HEK293 (cell line): Measurements from ENCODE around the gene EIF4ENIF1.

Experiments
- CTCF ChIA-PET: fragments of 350-600 bp; formaldehyde crosslinking; extraction: SDS; loops from one replicate; lab custom pipeline; 2021; ENCODE audit warnings: antibody characterized with exemption; lab: Yijun Ruan, JAX
- POLR2A ChIA-PET: fragments of 300-600 bp; formaldehyde crosslinking; extraction: SDS; loops from one replicate; lab custom pipeline; 2020; ENCODE audit warnings: antibody characterized with exemption, inconsistent platforms; lab: Yijun Ruan, JAX
- H3K27ac ChIP-seq: fragments of 200-500 bp; sonication (Bioruptor generic); 2 replicates; pipeline ENCODE4 v1.5.1; 2014; ENCODE audit warnings: low read depth, low read length, control low read depth, inconsistent platforms; ENCODE audit errors: extremely low read depth
- H3K36me3 ChIP-seq, 2 experiments: fragments of 200-500 bp in 1 of 2; sonication (Bioruptor generic) in 1 of 2; 1 replicate in 1 of 2; 2 replicates in 1 of 2; pipeline ENCODE4 v1.5.1; 2014 to 2017; ENCODE audit warnings: inconsistent platforms in 2 of 2, low read length in 2 of 2; ENCODE audit not compliant: control insufficient read depth in 2 of 2, insufficient read depth in 1 of 2
- H3K4me1 ChIP-seq: fragments of 200-500 bp; sonication (Bioruptor generic); 2 replicates; pipeline ENCODE4 v1.5.1; 2014; ENCODE audit warnings: mild to moderate bottlenecking, low read length, inconsistent platforms; ENCODE audit not compliant: control insufficient read depth, insufficient read depth
- H3K4me3 ChIP-seq: 2 replicates; pipeline ENCODE4 v1.5.1; 2011; ENCODE audit warnings: low read depth, mild to moderate bottlenecking, control low read depth, low read length, moderate library complexity
- H3K9me3 ChIP-seq: fragments of 200-500 bp; sonication (Bioruptor generic); 2 replicates; pipeline ENCODE4 v1.5.1; 2014; ENCODE audit warnings: low read depth, low read length, inconsistent platforms; ENCODE audit not compliant: control insufficient read depth, insufficient read depth
- GLI2 ChIP-seq: fragments of 450-650 bp; formaldehyde crosslinking; IDR thresholded peaks from 2 replicates; pipeline ENCODE4; 2017; ENCODE audit warnings: missing biosample characterization, missing genetic modification characterization, low read depth, borderline replicate concordance
- IKZF3 ChIP-seq: fragments of 450-650 bp; IDR thresholded peaks from 2 replicates; pipeline ENCODE4 v1.5.0; 2018; ENCODE audit warnings: missing biosample characterization, mild to moderate bottlenecking, missing genetic modification characterization, moderate library complexity
- PRDM2 ChIP-seq: fragments of 450-650 bp; formaldehyde crosslinking; IDR thresholded peaks from 2 replicates; pipeline ENCODE4 v1.5.1; 2016; ENCODE audit warnings: missing biosample characterization, missing genetic modification characterization, borderline replicate concordance
- ZBTB11 ChIP-seq: fragments of 450-650 bp; formaldehyde crosslinking; conservative IDR thresholded peaks from 2 replicates; pipeline ENCODE4 v1.5.1; 2016; ENCODE audit warnings: low read depth, missing biosample characterization, missing genetic modification characterization
- ZBTB6 ChIP-seq: fragments of 450-650 bp; formaldehyde crosslinking; IDR thresholded peaks from 2 replicates; pipeline ENCODE4 v1.5.1; 2017; ENCODE audit warnings: missing biosample characterization, missing genetic modification characterization
- ZNF148 ChIP-seq: fragments of 450-650 bp; formaldehyde crosslinking; IDR thresholded peaks from 2 replicates; pipeline ENCODE4 v1.5.0; 2017; ENCODE audit warnings: missing biosample characterization, missing genetic modification characterization, borderline replicate concordance
- ZNF214 ChIP-seq: fragments of 450-650 bp; formaldehyde crosslinking; IDR thresholded peaks from 2 replicates; pipeline ENCODE4 v1.5.1; 2017; ENCODE audit warnings: missing biosample characterization, mild to moderate bottlenecking, missing genetic modification characterization, borderline replicate concordance
- ZNF266 ChIP-seq: fragments of 450-650 bp; formaldehyde crosslinking; IDR thresholded peaks from 2 replicates; pipeline ENCODE4 v1.5.1; 2016; ENCODE audit warnings: missing biosample characterization, missing genetic modification characterization, low read depth
- ZNF362 ChIP-seq: fragments of 450-650 bp; formaldehyde crosslinking; IDR thresholded peaks from 2 replicates; pipeline ENCODE4 v1.5.1; 2016; ENCODE audit warnings: missing biosample characterization, missing genetic modification characterization
- ZNF391 ChIP-seq: fragments of 450-650 bp; formaldehyde crosslinking; IDR thresholded peaks from 2 replicates; pipeline ENCODE4 v1.5.1; 2016; ENCODE audit warnings: low read depth, missing biosample characterization, missing genetic modification characterization, borderline replicate concordance
- ZNF433 ChIP-seq: fragments of 450-650 bp; formaldehyde crosslinking; IDR thresholded peaks from 2 replicates; pipeline ENCODE4 v1.5.1; 2016; ENCODE audit warnings: missing biosample characterization, missing genetic modification characterization, low read depth
- ZNF521 ChIP-seq: fragments of 450-650 bp; formaldehyde crosslinking; IDR thresholded peaks from 2 replicates; pipeline ENCODE4 v1.5.1; 2017; ENCODE audit warnings: missing biosample characterization, mild to moderate bottlenecking, missing genetic modification characterization
- ZNF600 ChIP-seq: fragments of 450-650 bp; formaldehyde crosslinking; IDR thresholded peaks from 2 replicates; pipeline ENCODE4 v1.5.1; 2016; ENCODE audit warnings: missing biosample characterization, missing genetic modification characterization
- ZNF654 ChIP-seq: fragments of 450-650 bp; formaldehyde crosslinking; IDR thresholded peaks from 2 replicates; pipeline ENCODE4 v1.5.1; 2016; ENCODE audit warnings: low read depth, missing biosample characterization, missing genetic modification characterization
- TF ChIP-seq, protein P1 (sequence below): fragments of 450-650 bp; formaldehyde crosslinking; IDR thresholded peaks from 2 replicates; pipeline ENCODE4 v1.5.1; 2016; ENCODE audit warnings: missing biosample characterization, missing genetic modification characterization
- TF ChIP-seq, protein P2 (sequence below): fragments of 450-650 bp; formaldehyde crosslinking; IDR thresholded peaks from 2 replicates; pipeline ENCODE4 v1.5.1; 2016; ENCODE audit warnings: missing biosample characterization, missing genetic modification characterization

EIF4ENIF1 gene

GRCh38 chr22:31400023-31400397 is 89.6 kb downstream of the EIF4ENIF1 start:
- CTCF ChIA-PET = no interaction called here
- peak overlapping the region; percentile 67 for H3K27ac ChIP-seq
- POLR2A ChIA-PET = interaction anchor here (1.0 to 4.2 kb wide), 5 partner anchors 20 to 231 kb away, joined by 3 to 63 read pairs (median 4); partner anchors contain the start of gene PATZ1
- peaks cover 9% of the 10 kb centered on the region for H3K4me1 ChIP-seq
- peaks cover 42 to 44% of the 10 kb centered on the region in 2 experiments for H3K36me3 ChIP-seq
- H3K9me3 ChIP-seq = no peaks in the 10 kb centered on the region
- peak overlapping the region; percentile 73 for H3K4me3 ChIP-seq
- TF ChIP-seq ZNF433 (no peak), ZNF266 (tag by site-specific recombination) (no peak), ZNF521 (tag by site-specific recombination) (no peak), ZNF148 (no peak), ZNF654 (no peak), PRDM2 (tag by site-specific recombination) (no peak), ZNF600 (tag by site-specific recombination) (0 out of 2 replicates have a peak, but pooled peaks have one; percentile 62), ZNF362 (no peak), IKZF3 (tag by site-specific recombination) (peak; percentile 23; the same call in 1 of the 2 replicates), ZBTB11 (tag by site-specific recombination) (0 out of 2 replicates have a peak, but pooled peaks have one; percentile 6), ZBTB6 (tag by site-specific recombination) (no peak), ZNF391 (tag by site-specific recombination) (0 out of 2 replicates have a peak, but pooled peaks have one; percentile 7), ZNF214 (tag by site-specific recombination) (no peak), GLI2 (tag by site-specific recombination) (no peak)
- TF ChIP-seq, protein P1, sequence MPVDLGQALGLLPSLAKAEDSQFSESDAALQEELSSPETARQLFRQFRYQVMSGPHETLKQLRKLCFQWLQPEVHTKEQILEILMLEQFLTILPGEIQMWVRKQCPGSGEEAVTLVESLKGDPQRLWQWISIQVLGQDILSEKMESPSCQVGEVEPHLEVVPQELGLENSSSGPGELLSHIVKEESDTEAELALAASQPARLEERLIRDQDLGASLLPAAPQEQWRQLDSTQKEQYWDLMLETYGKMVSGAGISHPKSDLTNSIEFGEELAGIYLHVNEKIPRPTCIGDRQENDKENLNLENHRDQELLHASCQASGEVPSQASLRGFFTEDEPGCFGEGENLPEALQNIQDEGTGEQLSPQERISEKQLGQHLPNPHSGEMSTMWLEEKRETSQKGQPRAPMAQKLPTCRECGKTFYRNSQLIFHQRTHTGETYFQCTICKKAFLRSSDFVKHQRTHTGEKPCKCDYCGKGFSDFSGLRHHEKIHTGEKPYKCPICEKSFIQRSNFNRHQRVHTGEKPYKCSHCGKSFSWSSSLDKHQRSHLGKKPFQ (tag by site-specific recombination) = no peak
- TF ChIP-seq, protein P2, sequence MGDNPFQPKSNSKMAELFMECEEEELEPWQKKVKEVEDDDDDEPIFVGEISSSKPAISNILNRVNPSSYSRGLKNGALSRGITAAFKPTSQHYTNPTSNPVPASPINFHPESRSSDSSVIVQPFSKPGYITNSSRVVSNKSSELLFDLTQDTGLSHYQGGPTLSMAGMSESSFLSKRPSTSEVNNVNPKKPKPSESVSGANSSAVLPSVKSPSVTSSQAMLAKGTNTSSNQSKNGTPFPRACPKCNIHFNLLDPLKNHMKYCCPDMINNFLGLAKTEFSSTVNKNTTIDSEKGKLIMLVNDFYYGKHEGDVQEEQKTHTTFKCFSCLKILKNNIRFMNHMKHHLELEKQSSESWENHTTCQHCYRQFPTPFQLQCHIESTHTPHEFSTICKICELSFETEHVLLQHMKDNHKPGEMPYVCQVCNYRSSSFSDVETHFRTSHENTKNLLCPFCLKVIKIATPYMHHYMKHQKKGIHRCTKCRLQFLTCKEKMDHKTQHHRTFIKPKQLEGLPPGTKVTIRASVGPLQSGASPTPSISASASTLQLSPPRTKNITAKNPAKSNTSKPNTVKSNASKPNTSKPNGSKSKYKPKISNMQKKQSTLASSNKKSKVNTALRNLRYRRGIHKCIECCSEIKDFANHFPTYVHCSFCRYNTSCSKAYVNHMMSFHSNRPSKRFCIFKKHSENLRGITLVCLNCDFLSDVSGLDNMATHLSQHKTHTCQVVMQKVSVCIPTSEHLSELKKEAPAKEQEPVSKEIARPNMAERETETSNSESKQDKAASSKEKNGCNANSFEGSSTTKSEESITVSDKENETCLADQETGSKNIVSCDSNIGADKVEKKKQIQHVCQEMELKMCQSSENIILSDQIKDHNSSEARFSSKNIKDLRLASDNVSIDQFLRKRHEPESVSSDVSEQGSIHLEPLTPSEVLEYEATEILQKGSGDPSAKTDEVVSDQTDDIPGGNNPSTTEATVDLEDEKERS = no peak
